Activated T-helper 1 cell treated with Interleukin-2 at 50 U/mL for 16 hours (primary cell): ENCODE results near the gene POLN.
"Not testable (repeated sequence)": the region's sequence is repeated elsewhere in the genome, so short reads cannot be mapped to it uniquely, and the experiment has no call there.

ENCODE experiments used
- DNase-seq: peaks from one replicate; pipeline ENCODE4 v3.0.0-alpha.2; 2020; ENCODE audit warnings: low read depth

POLN gene

GRCh38 chr4:2040391-2041238, 201.3 kb downstream of the POLN start:
- no peak for DNase-seq

GRCh38 chr4:2036866-2037265, 205.1 kb downstream of the POLN start:
- no peak for DNase-seq

- no peak for DNase-seq
Observed at GRCh38 chr4:2036327-2036726, 205.6 kb downstream of the POLN start.

- not testable (repeated sequence) for DNase-seq
Observed at GRCh38 chr4:2031161-2031560, 210.8 kb downstream of the POLN start.

GRCh38 chr4:2027120-2027519, 214.8 kb downstream of the POLN start:
- not testable (repeated sequence) for DNase-seq

GRCh38 chr4:2025817-2026216, 216.1 kb downstream of the POLN start:
- DNase-seq, result no peak

- DNase-seq, result no peak
Observed at GRCh38 chr4:2024683-2025082, 217.2 kb downstream of the POLN start.
